Peyer's patch (tissue), 4 donors: ENCODE measurements around the gene SMYD3. TPM values are rescaled to one million over a fixed set of nuclear protein-coding genes. Genes with fewer than 3 reads are reported as not detected.

ENCODE experiments used
- DNase-seq, 3 donors: peaks; one replicate each; pipeline ENCODE4 v3.0.0-alpha.2; 2017 to 2019
- H3K27ac ChIP-seq, 4 donors: fragments of 200-600 bp; sonication (generic); one replicate each; pipeline ENCODE4 v1.5.1; 2016 to 2019
- H3K27me3 ChIP-seq, 2 donors: fragments of 200-600 bp; sonication (generic); one replicate each; pipeline ENCODE4 v1.5.1; 2019
- H3K36me3 ChIP-seq, 3 donors: fragments of 200-600 bp; sonication (generic); one replicate each; pipeline ENCODE4 v1.5.1; 2016 to 2019
- H3K4me1 ChIP-seq, 4 donors: fragments of 200-600 bp; sonication (generic); one replicate each; pipeline ENCODE4 v1.5.1; 2016 to 2019
- H3K4me3 ChIP-seq, 4 donors: fragments of 200-600 bp; sonication (generic); 1 replicate in 3 of 4; 2 replicates in 1 of 4; pipeline ENCODE4 v1.5.1; 2016 to 2019; ENCODE audit warnings: mild to moderate bottlenecking in 1 of 4
- H3K9me3 ChIP-seq, 4 donors: fragments of 200-600 bp; sonication (generic); one replicate each; pipeline ENCODE4 v1.5.1; 2016 to 2019; ENCODE audit warnings: mild to moderate bottlenecking in 1 of 4
- CTCF ChIP-seq, 6 experiments: fragments of 450-650 bp in 4 of 6; fragments of 200-600 bp in 2 of 6; sonication (generic) in 1 of 6; IDR thresholded peaks; one replicate each; pipeline ENCODE4 v1.5.1; 2017 to 2019; ENCODE audit warnings: antibody characterized with exemption in 6 of 6, mild to moderate bottlenecking in 3 of 6, moderate library complexity in 1 of 6
- POLR2A ChIP-seq, 2 donors: fragments of 450-650 bp; IDR thresholded peaks; one replicate each; pipeline ENCODE4 v1.5.1; 2017; ENCODE audit warnings: antibody characterized with exemption in 2 of 2, mild to moderate bottlenecking in 2 of 2, moderate library complexity in 2 of 2
- total RNA-seq, 4 donors: library from RNA; depleted of rRNA; stranded (reverse); fragments of >200 nt; gene quantifications; one replicate each; pipeline ENCODE4 v1.1.0, GENCODE V29; 2016

SMYD3 gene
- total RNA-seq, 4 donors from 2014 or later: 19.8 to 55.3 (median 26.9) TPM

DNA sequence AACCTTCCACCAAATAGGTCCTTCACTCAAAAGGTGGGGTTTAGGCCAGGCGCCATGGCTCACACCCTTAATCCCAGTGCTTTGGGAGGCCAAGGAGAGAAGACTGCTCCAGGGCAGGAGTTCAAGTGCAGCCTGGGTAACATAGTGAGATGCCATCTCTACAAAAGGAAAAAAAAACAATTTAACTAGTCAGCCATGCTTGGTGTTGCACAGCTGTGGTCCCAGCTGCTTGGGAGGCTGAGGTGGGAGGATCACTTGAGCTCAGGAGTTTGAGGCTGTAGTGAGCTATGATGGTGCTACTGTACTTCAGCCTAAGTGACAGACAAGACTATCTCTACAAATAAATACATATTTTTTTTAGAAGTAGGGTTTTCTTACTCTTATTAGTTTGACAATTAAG is 734.8 kb downstream of the SMYD3 start:
- no peaks in the 10 kb centered on the region for H3K27me3 ChIP-seq
- TF ChIP-seq CTCF (IDR thresholded peaks at IDR 0.05): no peak
- TF ChIP-seq POLR2A (IDR thresholded peaks at IDR 0.05): no peak
- no peak overlapping the region for H3K4me3 ChIP-seq
- no peaks in the 10 kb centered on the region for H3K9me3 ChIP-seq
- no peaks in the 10 kb centered on the region for H3K36me3 ChIP-seq
- DNase-seq: no peak
- no peak overlapping the region for H3K27ac ChIP-seq
- no peaks in the 10 kb centered on the region for H3K4me1 ChIP-seq

GRCh38 chr1:245771511-245772281 is 735.4 kb downstream of the SMYD3 start:
- H3K9me3 ChIP-seq: no peaks in the 10 kb centered on the region
- H3K27ac ChIP-seq: no peak overlapping the region
- H3K4me1 ChIP-seq: no peaks in the 10 kb centered on the region
- H3K27me3 ChIP-seq: no peaks in the 10 kb centered on the region
- H3K4me3 ChIP-seq: no peak overlapping the region
- no peaks in the 10 kb centered on the region for H3K36me3 ChIP-seq
- no peak for TF ChIP-seq CTCF (IDR thresholded peaks at IDR 0.05)
- TF ChIP-seq POLR2A (IDR thresholded peaks at IDR 0.05): no peak
- DNase-seq: no peak

DNA sequence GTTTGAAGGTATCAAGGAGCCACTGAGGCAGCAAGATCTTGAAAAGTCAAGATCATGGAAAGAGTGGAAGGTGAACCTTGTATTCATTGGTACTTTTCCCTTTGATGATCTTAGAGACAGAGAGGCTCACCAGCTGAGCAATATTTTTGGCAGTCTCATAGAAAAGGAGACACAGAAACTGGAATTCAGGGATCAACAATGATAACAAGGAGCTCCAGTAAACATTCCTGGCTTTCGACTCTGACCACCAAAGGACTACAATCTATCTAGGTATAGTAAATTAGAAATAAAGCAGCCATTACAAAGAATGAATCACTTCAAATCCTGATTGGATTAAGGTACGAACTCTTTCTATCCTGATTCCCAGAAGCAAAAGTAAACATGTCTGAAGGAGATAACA is 736.9 kb downstream of the SMYD3 start:
- H3K9me3 ChIP-seq: no peaks in the 10 kb centered on the region
- no peak overlapping the region for H3K4me3 ChIP-seq
- TF ChIP-seq POLR2A (IDR thresholded peaks at IDR 0.05) (no peak), CTCF (IDR thresholded peaks at IDR 0.05) (no peak)

GRCh38 chr1:245768596-245768995 is 738.5 kb downstream of the SMYD3 start:
- Histone ChIP-seq H3K4me3 (no peak overlapping the region), H3K27ac (no peak overlapping the region), H3K27me3 (no peaks in the 10 kb centered on the region), H3K36me3 (no peaks in the 10 kb centered on the region), H3K4me1 (no peaks in the 10 kb centered on the region), H3K9me3 (no peaks in the 10 kb centered on the region)
- TF ChIP-seq POLR2A (IDR thresholded peaks at IDR 0.05): no peak
- TF ChIP-seq CTCF (IDR thresholded peaks at IDR 0.05): no peak
- DNase-seq: no peak

More for the DNA sequence above, 736.9 kb downstream of the SMYD3 start:
- Histone ChIP-seq H3K4me1 (no peaks in the 10 kb centered on the region), H3K27ac (no peak overlapping the region), H3K27me3 (no peaks in the 10 kb centered on the region), H3K36me3 (no peaks in the 10 kb centered on the region)
- DNase-seq: no peak

DNA sequence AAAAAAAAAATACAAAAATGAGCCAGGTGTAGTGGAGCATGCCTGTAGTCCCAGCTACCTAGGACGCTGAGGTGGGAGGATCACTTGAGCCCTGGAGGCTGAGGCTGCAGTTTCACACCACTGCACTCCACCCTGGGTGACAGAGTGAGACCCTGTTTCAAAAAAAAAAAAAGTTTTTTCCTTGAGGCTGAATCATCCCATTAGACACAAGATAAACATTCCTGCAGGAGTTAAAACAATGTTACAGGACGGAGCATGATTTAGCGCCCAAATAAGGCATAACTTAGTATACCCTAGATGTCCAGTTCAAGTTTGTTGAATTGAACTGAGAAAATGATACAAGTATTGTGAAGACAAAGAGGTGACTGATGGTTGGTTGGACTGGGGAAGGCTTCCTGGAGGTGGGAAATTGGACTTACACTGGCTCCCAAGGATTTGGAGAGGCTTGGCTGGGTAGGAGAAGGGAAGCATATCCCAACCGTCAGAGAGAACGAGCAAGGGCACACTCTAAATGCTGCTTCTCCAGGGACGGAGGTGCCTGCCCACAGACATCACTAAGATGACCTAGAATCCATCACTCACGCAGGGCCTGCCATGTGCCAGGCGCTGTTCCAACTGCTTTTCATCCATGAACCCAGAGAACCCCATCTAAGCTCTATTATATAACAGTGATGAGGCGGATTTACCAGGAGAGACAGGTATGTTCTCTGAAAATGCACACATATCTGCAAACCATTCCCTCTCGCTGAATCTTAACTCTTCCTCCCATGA is 741.7 kb downstream of the SMYD3 start:
- no peak for TF ChIP-seq POLR2A (IDR thresholded peaks at IDR 0.05)
- no peak for TF ChIP-seq CTCF (IDR thresholded peaks at IDR 0.05)
- Histone ChIP-seq H3K27me3 (no peaks in the 10 kb centered on the region), H3K4me3 (no peak overlapping the region), H3K9me3 (no peaks in the 10 kb centered on the region), H3K36me3 (no peaks in the 10 kb centered on the region), H3K4me1 (no peaks in the 10 kb centered on the region), H3K27ac (no peak overlapping the region)
- DNase-seq: no peak
